ENCODE data around the gene RNPEPL1.

The RNPEPL1 gene

GRCh38 chr2:240604939-240605716 lies 36.8 kb downstream of the RNPEPL1 start:
- no peaks in the 10 kb centered on the region for H3K27me3 ChIP-seq (replicated peaks in 2 of 5; ENCODE audit: control insufficient read depth in 4 of 5, insufficient read depth in 5 of 5, low read length in 4 of 5)
- no peaks in the 10 kb centered on the region for H3K4me1 ChIP-seq (ENCODE audit: control extremely low read depth in 1 of 4, control insufficient read depth in 4 of 4, insufficient read depth in 4 of 4, low read length in 3 of 4)
- H3K27ac ChIP-seq (ENCODE audit: insufficient read depth in 1 of 2, low read depth in 1 of 2, low read length in 2 of 2, poor library complexity in 1 of 2, severe bottlenecking in 2 of 2): no peak overlapping the region
- no peaks in the 10 kb centered on the region for H3K9me3 ChIP-seq (ENCODE audit: control extremely low read depth in 1 of 5, control insufficient read depth in 4 of 5, insufficient read depth in 2 of 5, low read depth in 1 of 5, low read length in 4 of 5)
- ChIA-PET CTCF (interaction anchor here (1.1 kb wide), 1 partner anchor 18 kb away, joined by 4 read pairs; no protein-coding TSS in a partner anchor), POLR2A (no interaction called here)
- DNase-seq: no peak
- H3K4me3 ChIP-seq (ENCODE audit: control insufficient read depth in 1 of 7, extremely low read depth in 1 of 7, insufficient read depth in 4 of 7, low read depth in 2 of 7, low read length in 6 of 7): no peak overlapping the region
- H3K36me3 ChIP-seq (ENCODE audit: control insufficient read depth in 4 of 4, insufficient read depth in 4 of 4, low read length in 3 of 4): peaks cover 0 to 12% (median 0%) of the 10 kb centered on the region in 4 experiments
- 97% methylated on average over 13 of the region's 19 CpGs for WGBS (ENCODE audit: insufficient coverage)

GRCh38 chr2:240605867-240606743 lies 37.8 kb downstream of the RNPEPL1 start:
- Histone ChIP-seq H3K4me3 (ENCODE audit: control insufficient read depth in 1 of 7, extremely low read depth in 1 of 7, insufficient read depth in 4 of 7, low read depth in 2 of 7, low read length in 6 of 7) (no peak overlapping the region), H3K27ac (ENCODE audit: insufficient read depth in 1 of 2, low read depth in 1 of 2, low read length in 2 of 2, poor library complexity in 1 of 2, severe bottlenecking in 2 of 2) (no peak overlapping the region), H3K27me3 (replicated peaks in 2 of 5; ENCODE audit: control insufficient read depth in 4 of 5, insufficient read depth in 5 of 5, low read length in 4 of 5) (no peaks in the 10 kb centered on the region), H3K36me3 (ENCODE audit: control insufficient read depth in 4 of 4, insufficient read depth in 4 of 4, low read length in 3 of 4) (peaks cover 0 to 9% (median 0%) of the 10 kb centered on the region in 4 experiments), H3K4me1 (ENCODE audit: control extremely low read depth in 1 of 4, control insufficient read depth in 4 of 4, insufficient read depth in 4 of 4, low read length in 3 of 4) (peaks cover 0 to 2% (median 0%) of the 10 kb centered on the region in 4 experiments), H3K9me3 (ENCODE audit: control extremely low read depth in 1 of 5, control insufficient read depth in 4 of 5, insufficient read depth in 2 of 5, low read depth in 1 of 5, low read length in 4 of 5) (no peaks in the 10 kb centered on the region)
- CTCF ChIA-PET: interaction anchor here (1.1 kb wide), 1 partner anchor 19 kb away, joined by 4 read pairs; no protein-coding TSS in a partner anchor
- POLR2A ChIA-PET: no interaction called here
- no peak for DNase-seq
- 95% methylated on average over 9 of the region's 12 CpGs for WGBS (ENCODE audit: insufficient coverage)

- ChIA-PET POLR2A (no interaction called here), CTCF (interaction anchor here (2.8 kb wide), 1 partner anchor 10 kb away, joined by 13 read pairs; no protein-coding TSS in a partner anchor)
- Histone ChIP-seq H3K9me3 (ENCODE audit: control extremely low read depth in 1 of 5, control insufficient read depth in 4 of 5, insufficient read depth in 2 of 5, low read depth in 1 of 5, low read length in 4 of 5) (peaks cover 0 to 2% (median 0%) of the 10 kb centered on the region in 5 experiments), H3K27me3 (replicated peaks in 2 of 5; ENCODE audit: control insufficient read depth in 4 of 5, insufficient read depth in 5 of 5, low read length in 4 of 5) (no peaks in the 10 kb centered on the region), H3K4me1 (ENCODE audit: control extremely low read depth in 1 of 4, control insufficient read depth in 4 of 4, insufficient read depth in 4 of 4, low read length in 3 of 4) (peaks cover 1 to 46% (median 24%) of the 10 kb centered on the region in 4 experiments), H3K4me3 (ENCODE audit: control insufficient read depth in 1 of 7, extremely low read depth in 1 of 7, insufficient read depth in 4 of 7, low read depth in 2 of 7, low read length in 6 of 7) (peak overlapping the region in 4 of 7 experiments; percentile 1 to 32 (median 13)), H3K27ac (ENCODE audit: insufficient read depth in 1 of 2, low read depth in 1 of 2, low read length in 2 of 2, poor library complexity in 1 of 2, severe bottlenecking in 2 of 2) (no peak overlapping the region), H3K36me3 (ENCODE audit: control insufficient read depth in 4 of 4, insufficient read depth in 4 of 4, low read length in 3 of 4) (no peaks in the 10 kb centered on the region)
- peak in 2 of 3 donors; percentile 83 to 86 for DNase-seq
- 47% methylated on average over 6 of the region's 10 CpGs for WGBS (ENCODE audit: insufficient coverage)
These were observed 43.4 kb downstream of the RNPEPL1 start for GRCh38 chr2:240611601-240612210.

GRCh38 chr2:240613781-240614180 lies 45.5 kb downstream of the RNPEPL1 start:
- H3K27ac ChIP-seq (ENCODE audit: insufficient read depth in 1 of 2, low read depth in 1 of 2, low read length in 2 of 2, poor library complexity in 1 of 2, severe bottlenecking in 2 of 2): no peak overlapping the region
- no peaks in the 10 kb centered on the region for H3K27me3 ChIP-seq (replicated peaks in 2 of 5; ENCODE audit: control insufficient read depth in 4 of 5, insufficient read depth in 5 of 5, low read length in 4 of 5)
- no peaks in the 10 kb centered on the region for H3K36me3 ChIP-seq (ENCODE audit: control insufficient read depth in 4 of 4, insufficient read depth in 4 of 4, low read length in 3 of 4)
- DNase-seq: no peak
- 98% methylated on average over 4 of the region's 4 CpGs for WGBS (ENCODE audit: insufficient coverage)
- ChIA-PET POLR2A (no interaction called here), CTCF (no interaction called here)
- H3K4me1 ChIP-seq (ENCODE audit: control extremely low read depth in 1 of 4, control insufficient read depth in 4 of 4, insufficient read depth in 4 of 4, low read length in 3 of 4): peaks cover 1 to 46% (median 24%) of the 10 kb centered on the region in 4 experiments
- H3K9me3 ChIP-seq (ENCODE audit: control extremely low read depth in 1 of 5, control insufficient read depth in 4 of 5, insufficient read depth in 2 of 5, low read depth in 1 of 5, low read length in 4 of 5): peaks cover 0 to 3% (median 0%) of the 10 kb centered on the region in 5 experiments
- no peak overlapping the region for H3K4me3 ChIP-seq (ENCODE audit: control insufficient read depth in 1 of 7, extremely low read depth in 1 of 7, insufficient read depth in 4 of 7, low read depth in 2 of 7, low read length in 6 of 7)

- no peaks in the 10 kb centered on the region for H3K27me3 ChIP-seq (replicated peaks in 2 of 5; ENCODE audit: control insufficient read depth in 4 of 5, insufficient read depth in 5 of 5, low read length in 4 of 5)
- no peak overlapping the region for H3K4me3 ChIP-seq (ENCODE audit: control insufficient read depth in 1 of 7, extremely low read depth in 1 of 7, insufficient read depth in 4 of 7, low read depth in 2 of 7, low read length in 6 of 7)
- no peak for DNase-seq
- WGBS (ENCODE audit: insufficient coverage): 100% methylated on average over 5 of the region's 9 CpGs
- CTCF ChIA-PET: no interaction called here
- H3K36me3 ChIP-seq (ENCODE audit: control insufficient read depth in 4 of 4, insufficient read depth in 4 of 4, low read length in 3 of 4): no peaks in the 10 kb centered on the region
- POLR2A ChIA-PET: no interaction called here
- H3K9me3 ChIP-seq (ENCODE audit: control extremely low read depth in 1 of 5, control insufficient read depth in 4 of 5, insufficient read depth in 2 of 5, low read depth in 1 of 5, low read length in 4 of 5): peaks cover 0 to 3% (median 0%) of the 10 kb centered on the region in 5 experiments
- peaks cover 1 to 46% (median 24%) of the 10 kb centered on the region in 4 experiments for H3K4me1 ChIP-seq (ENCODE audit: control extremely low read depth in 1 of 4, control insufficient read depth in 4 of 4, insufficient read depth in 4 of 4, low read length in 3 of 4)
- H3K27ac ChIP-seq (ENCODE audit: insufficient read depth in 1 of 2, low read depth in 1 of 2, low read length in 2 of 2, poor library complexity in 1 of 2, severe bottlenecking in 2 of 2): no peak overlapping the region
These were observed 46.1 kb downstream of the RNPEPL1 start for GRCh38 chr2:240614391-240614790.

GRCh38 chr2:240615396-240615795 lies 47.1 kb downstream of the RNPEPL1 start:
- Histone ChIP-seq H3K27me3 (replicated peaks in 2 of 5; ENCODE audit: control insufficient read depth in 4 of 5, insufficient read depth in 5 of 5, low read length in 4 of 5) (no peaks in the 10 kb centered on the region), H3K4me1 (ENCODE audit: control extremely low read depth in 1 of 4, control insufficient read depth in 4 of 4, insufficient read depth in 4 of 4, low read length in 3 of 4) (peaks cover 1 to 49% (median 28%) of the 10 kb centered on the region in 4 experiments), H3K4me3 (ENCODE audit: control insufficient read depth in 1 of 7, extremely low read depth in 1 of 7, insufficient read depth in 4 of 7, low read depth in 2 of 7, low read length in 6 of 7) (no peak overlapping the region), H3K27ac (ENCODE audit: insufficient read depth in 1 of 2, low read depth in 1 of 2, low read length in 2 of 2, poor library complexity in 1 of 2, severe bottlenecking in 2 of 2) (no peak overlapping the region), H3K36me3 (ENCODE audit: control insufficient read depth in 4 of 4, insufficient read depth in 4 of 4, low read length in 3 of 4) (no peaks in the 10 kb centered on the region), H3K9me3 (ENCODE audit: control extremely low read depth in 1 of 5, control insufficient read depth in 4 of 5, insufficient read depth in 2 of 5, low read depth in 1 of 5, low read length in 4 of 5) (peaks cover 0 to 3% (median 0%) of the 10 kb centered on the region in 5 experiments)
- no CpG with 5 or more reads among the region's 2 CpGs for WGBS (ENCODE audit: insufficient coverage)
- CTCF ChIA-PET: no interaction called here
- POLR2A ChIA-PET: no interaction called here
- peak in 2 of 3 donors; percentile 39 to 60 for DNase-seq

All from common myeloid progenitor, CD34-positive (primary cell).